HepG2 (cell line): ENCODE results near the gene AXIN2. TPM values are rescaled to one million over a fixed set of nuclear protein-coding genes. Genes with fewer than 3 reads are reported as not detected.
A peak's percentile ranks its signal among the peaks of the same experiment; 100 is the strongest.

ENCODE experiments used
- ATRX ChIP-seq: sonication (generic); formaldehyde crosslinking; IDR thresholded peaks from 2 replicates; pipeline ENCODE4 v1.4.0; 2020; ENCODE audit warnings: missing genetic modification reagents, borderline replicate concordance
- FOXC1 ChIP-seq: sonication (generic); formaldehyde crosslinking; IDR thresholded peaks from 2 replicates; pipeline ENCODE4 v1.8.0; 2022; ENCODE audit warnings: mild to moderate bottlenecking, missing genetic modification reagents, borderline replicate concordance
- HIVEP1 ChIP-seq: sonication (generic); formaldehyde crosslinking; IDR thresholded peaks from 2 replicates; pipeline ENCODE4 v1.4.0; 2020; ENCODE audit warnings: mild to moderate bottlenecking, missing genetic modification reagents
- HMGA1 ChIP-seq: sonication (generic); formaldehyde crosslinking; conservative IDR thresholded peaks from 2 replicates; pipeline ENCODE4 v1.4.0; 2020; ENCODE audit warnings: missing genetic modification reagents
- HNF4A ChIP-seq: sonication (generic); formaldehyde crosslinking; IDR thresholded peaks from 2 replicates; pipeline ENCODE4 v1.4.0; 2020; ENCODE audit warnings: missing genetic modification reagents
- MED1 ChIP-seq: sonication (generic); formaldehyde crosslinking; IDR thresholded peaks from 2 replicates; pipeline ENCODE4 v1.4.0; 2020; ENCODE audit warnings: missing genetic modification reagents
- NFE2L2 ChIP-seq: fragments of 150-350 bp; IDR thresholded peaks from 2 replicates; pipeline ENCODE4 v1.6.1; 2014; ENCODE audit warnings: low read length
- NFYB ChIP-seq: sonication (generic); formaldehyde crosslinking; IDR thresholded peaks from 2 replicates; pipeline ENCODE4 v1.4.0; 2020; ENCODE audit warnings: missing genetic modification reagents
- NKX3-1 ChIP-seq: sonication (generic); formaldehyde crosslinking; IDR thresholded peaks from 2 replicates; pipeline ENCODE4 v1.5.0; 2020; ENCODE audit warnings: missing genetic modification reagents
- PHB2 ChIP-seq: fragments of 450-650 bp; IDR thresholded peaks from 2 replicates; pipeline ENCODE4 v1.6.1; 2018; ENCODE audit not compliant: partially characterized antibody
- SALL1 ChIP-seq: sonication (generic); formaldehyde crosslinking; IDR thresholded peaks from 2 replicates; pipeline ENCODE4 v1.8.0; 2022; ENCODE audit warnings: mild to moderate bottlenecking, missing genetic modification reagents
- SAP130 ChIP-seq: IDR thresholded peaks from 2 replicates; pipeline ENCODE4 v1.6.1; 2016; ENCODE audit warnings: low read depth
- SP5 ChIP-seq: IDR thresholded peaks from 2 replicates; pipeline ENCODE4 v1.6.1; 2016; ENCODE audit warnings: low read depth, borderline replicate concordance
- ZFP90 ChIP-seq: sonication (generic); formaldehyde crosslinking; IDR thresholded peaks from 2 replicates; pipeline ENCODE4 v1.8.0; 2022; ENCODE audit warnings: missing genetic modification reagents, mild to moderate bottlenecking, inconsistent platforms, borderline replicate concordance
- ZNF337 ChIP-seq: sonication (generic); formaldehyde crosslinking; IDR thresholded peaks from 2 replicates; pipeline ENCODE4 v1.5.1; 2020; ENCODE audit warnings: missing genetic modification reagents, low read depth, mild to moderate bottlenecking, borderline replicate concordance
- ZNF451 ChIP-seq: sonication (generic); formaldehyde crosslinking; IDR thresholded peaks from 2 replicates; pipeline ENCODE4 v1.5.0; 2020; ENCODE audit warnings: mild to moderate bottlenecking, missing genetic modification reagents
- ZNF781 ChIP-seq: sonication (generic); formaldehyde crosslinking; IDR thresholded peaks from 2 replicates; pipeline ENCODE4 v1.5.1; 2020; ENCODE audit warnings: borderline replicate concordance, mild to moderate bottlenecking, missing genetic modification reagents; ENCODE audit errors: not compliant biosample characterization
- ZSCAN22 ChIP-seq: sonication (generic); formaldehyde crosslinking; IDR thresholded peaks from 2 replicates; pipeline ENCODE4 v1.4.0; 2020; ENCODE audit warnings: mild to moderate bottlenecking, missing genetic modification reagents
- ZSCAN9 ChIP-seq: IDR thresholded peaks from 2 replicates; pipeline ENCODE4 v1.6.1; 2016; ENCODE audit warnings: borderline replicate concordance
- polyA plus RNA-seq, 8 experiments: library from polyadenylated mRNA; depleted of rRNA in 3 of 8; stranded (reverse) in 7 of 8; unstranded in 1 of 8; fragments of >200 nt; fragmentation: Illumina TruSeq in 4 of 8; extraction: Trizol in 4 of 8; gene quantifications; 2 replicates each; pipeline versions ENCODE4 v1.2.1 to v1.2.3, GENCODE V29; 2011 to 2016; ENCODE audit warnings: low read depth in 4 of 8, missing spikeins in 1 of 8, mixed read lengths in 1 of 8; ENCODE audit not compliant: insufficient read depth in 1 of 8
- total RNA-seq, 5 experiments: library from RNA; depleted of rRNA; stranded (reverse); fragments of >200 nt; fragmentation: Illumina TruSeq; extraction: Trizol; gene quantifications; 2 replicates each; pipeline ENCODE4 v1.2.3, GENCODE V29; 2016; ENCODE audit warnings: low read depth in 1 of 5
- TF ChIP-seq, protein P1 (sequence below): IDR thresholded peaks from 2 replicates; pipeline ENCODE4 v1.6.1; 2016; ENCODE audit warnings: missing compliant biosample characterization, missing genetic modification reagents, borderline replicate concordance
- TF ChIP-seq, protein P2 (sequence below): IDR thresholded peaks from 2 replicates; pipeline ENCODE4 v1.6.1; 2012; ENCODE audit warnings: low read length, improper control_type of control experiment
- TF ChIP-seq, protein P3 (sequence below): sonication (generic); formaldehyde crosslinking; IDR thresholded peaks from 2 replicates; pipeline ENCODE4 v1.9.0; 2021; ENCODE audit warnings: missing genetic modification reagents, mild to moderate bottlenecking, borderline replicate concordance
- TF ChIP-seq, protein P4 (sequence below): sonication (generic); formaldehyde crosslinking; IDR thresholded peaks from 2 replicates; pipeline ENCODE4 v1.8.1; 2022; ENCODE audit warnings: mild to moderate bottlenecking, missing genetic modification reagents

Gene AXIN2
- total and polyA plus RNA-seq, 2 of the 13 experiments (the other 11 are each of a cell fraction or from before 2014, with no cell fraction given) = 58.6 to 63.4 TPM

DNA sequence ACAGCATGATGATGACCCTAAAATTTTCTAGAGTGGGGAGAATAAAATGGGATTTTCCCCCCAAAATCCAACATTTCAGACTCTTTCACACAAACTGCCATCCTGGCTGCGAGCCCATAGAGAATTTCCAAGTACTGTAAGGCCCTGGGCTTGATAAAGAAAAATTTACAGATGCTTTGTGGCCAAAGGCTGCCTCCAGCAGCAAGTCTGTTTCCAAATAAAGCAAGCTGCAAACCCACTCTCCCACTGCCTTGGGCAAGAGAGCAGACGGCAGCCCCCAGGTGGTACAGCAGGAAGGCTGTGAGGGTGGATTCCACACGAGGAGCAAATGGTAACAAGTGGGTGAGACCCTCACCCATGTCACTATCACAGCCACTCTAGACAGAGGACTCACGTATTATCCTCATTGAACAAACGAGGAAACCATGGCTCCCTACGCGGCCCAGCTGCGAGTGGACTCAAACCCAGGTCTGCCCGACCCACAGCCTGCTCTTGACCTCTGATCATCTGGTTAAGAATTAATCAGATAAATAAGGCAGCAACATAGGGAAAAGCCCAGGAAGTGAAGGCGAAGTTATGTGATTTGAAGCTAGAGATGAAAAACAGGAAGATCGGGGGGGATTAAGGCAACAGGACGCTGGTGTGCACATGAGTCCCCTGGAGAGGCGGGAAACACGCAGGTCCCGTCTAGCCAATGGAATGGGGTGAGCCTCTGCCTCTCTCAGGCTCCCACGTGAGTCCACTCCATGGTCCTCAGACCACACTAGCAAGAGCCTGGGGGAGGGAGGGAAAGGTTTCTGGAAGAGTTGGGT lies 37.4 kb downstream of the AXIN2 start (continued):
- TF ChIP-seq, protein P1, sequence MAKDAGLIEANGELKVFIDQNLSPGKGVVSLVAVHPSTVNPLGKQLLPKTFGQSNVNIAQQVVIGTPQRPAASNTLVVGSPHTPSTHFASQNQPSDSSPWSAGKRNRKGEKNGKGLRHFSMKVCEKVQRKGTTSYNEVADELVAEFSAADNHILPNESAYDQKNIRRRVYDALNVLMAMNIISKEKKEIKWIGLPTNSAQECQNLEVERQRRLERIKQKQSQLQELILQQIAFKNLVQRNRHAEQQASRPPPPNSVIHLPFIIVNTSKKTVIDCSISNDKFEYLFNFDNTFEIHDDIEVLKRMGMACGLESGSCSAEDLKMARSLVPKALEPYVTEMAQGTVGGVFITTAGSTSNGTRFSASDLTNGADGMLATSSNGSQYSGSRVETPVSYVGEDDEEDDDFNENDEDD = peak; percentile 92
- TF ChIP-seq, protein P2, sequence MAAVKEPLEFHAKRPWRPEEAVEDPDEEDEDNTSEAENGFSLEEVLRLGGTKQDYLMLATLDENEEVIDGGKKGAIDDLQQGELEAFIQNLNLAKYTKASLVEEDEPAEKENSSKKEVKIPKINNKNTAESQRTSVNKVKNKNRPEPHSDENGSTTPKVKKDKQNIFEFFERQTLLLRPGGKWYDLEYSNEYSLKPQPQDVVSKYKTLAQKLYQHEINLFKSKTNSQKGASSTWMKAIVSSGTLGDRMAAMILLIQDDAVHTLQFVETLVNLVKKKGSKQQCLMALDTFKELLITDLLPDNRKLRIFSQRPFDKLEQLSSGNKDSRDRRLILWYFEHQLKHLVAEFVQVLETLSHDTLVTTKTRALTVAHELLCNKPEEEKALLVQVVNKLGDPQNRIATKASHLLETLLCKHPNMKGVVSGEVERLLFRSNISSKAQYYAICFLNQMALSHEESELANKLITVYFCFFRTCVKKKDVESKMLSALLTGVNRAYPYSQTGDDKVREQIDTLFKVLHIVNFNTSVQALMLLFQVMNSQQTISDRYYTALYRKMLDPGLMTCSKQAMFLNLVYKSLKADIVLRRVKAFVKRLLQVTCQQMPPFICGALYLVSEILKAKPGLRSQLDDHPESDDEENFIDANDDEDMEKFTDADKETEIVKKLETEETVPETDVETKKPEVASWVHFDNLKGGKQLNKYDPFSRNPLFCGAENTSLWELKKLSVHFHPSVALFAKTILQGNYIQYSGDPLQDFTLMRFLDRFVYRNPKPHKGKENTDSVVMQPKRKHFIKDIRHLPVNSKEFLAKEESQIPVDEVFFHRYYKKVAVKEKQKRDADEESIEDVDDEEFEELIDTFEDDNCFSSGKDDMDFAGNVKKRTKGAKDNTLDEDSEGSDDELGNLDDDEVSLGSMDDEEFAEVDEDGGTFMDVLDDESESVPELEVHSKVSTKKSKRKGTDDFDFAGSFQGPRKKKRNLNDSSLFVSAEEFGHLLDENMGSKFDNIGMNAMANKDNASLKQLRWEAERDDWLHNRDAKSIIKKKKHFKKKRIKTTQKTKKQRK = no peak
- no peak for TF ChIP-seq ZNF451
- no peak for TF ChIP-seq SP5 (CRISPR knock-in tag)
- peak; percentile 38; the same call in 1 of the 2 replicates for TF ChIP-seq FOXC1 (CRISPR knock-in tag)
- no peak for TF ChIP-seq ZSCAN22 (CRISPR knock-in tag)
- TF ChIP-seq MED1 (CRISPR knock-in tag) = peak; percentile 20; the same call in 1 of the 2 replicates
- TF ChIP-seq ZNF337 (CRISPR knock-in tag) = no peak; the same call in 1 of the 2 replicates
- TF ChIP-seq SALL1 = peak; percentile 52; the same call in 1 of the 2 replicates
- TF ChIP-seq NFE2L2 = no peak
- TF ChIP-seq, protein P3, sequence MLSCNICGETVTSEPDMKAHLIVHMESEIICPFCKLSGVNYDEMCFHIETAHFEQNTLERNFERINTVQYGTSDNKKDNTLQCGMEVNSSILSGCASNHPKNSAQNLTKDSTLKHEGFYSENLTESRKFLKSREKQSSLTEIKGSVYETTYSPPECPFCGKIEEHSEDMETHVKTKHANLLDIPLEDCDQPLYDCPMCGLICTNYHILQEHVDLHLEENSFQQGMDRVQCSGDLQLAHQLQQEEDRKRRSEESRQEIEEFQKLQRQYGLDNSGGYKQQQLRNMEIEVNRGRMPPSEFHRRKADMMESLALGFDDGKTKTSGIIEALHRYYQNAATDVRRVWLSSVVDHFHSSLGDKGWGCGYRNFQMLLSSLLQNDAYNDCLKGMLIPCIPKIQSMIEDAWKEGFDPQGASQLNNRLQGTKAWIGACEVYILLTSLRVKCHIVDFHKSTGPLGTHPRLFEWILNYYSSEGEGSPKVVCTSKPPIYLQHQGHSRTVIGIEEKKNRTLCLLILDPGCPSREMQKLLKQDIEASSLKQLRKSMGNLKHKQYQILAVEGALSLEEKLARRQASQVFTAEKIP = no peak
- TF ChIP-seq ZNF781 (CRISPR knock-in tag) = no peak
- no peak for TF ChIP-seq NKX3-1 (CRISPR knock-in tag)
- no peak for TF ChIP-seq HMGA1 (CRISPR knock-in tag)
- no peak for TF ChIP-seq PHB2
- TF ChIP-seq, protein P4, sequence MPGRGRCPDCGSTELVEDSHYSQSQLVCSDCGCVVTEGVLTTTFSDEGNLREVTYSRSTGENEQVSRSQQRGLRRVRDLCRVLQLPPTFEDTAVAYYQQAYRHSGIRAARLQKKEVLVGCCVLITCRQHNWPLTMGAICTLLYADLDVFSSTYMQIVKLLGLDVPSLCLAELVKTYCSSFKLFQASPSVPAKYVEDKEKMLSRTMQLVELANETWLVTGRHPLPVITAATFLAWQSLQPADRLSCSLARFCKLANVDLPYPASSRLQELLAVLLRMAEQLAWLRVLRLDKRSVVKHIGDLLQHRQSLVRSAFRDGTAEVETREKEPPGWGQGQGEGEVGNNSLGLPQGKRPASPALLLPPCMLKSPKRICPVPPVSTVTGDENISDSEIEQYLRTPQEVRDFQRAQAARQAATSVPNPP (CRISPR knock-in tag) = no peak
- no peak for TF ChIP-seq ZFP90 (CRISPR knock-in tag)
- TF ChIP-seq HNF4A = no peak
- no peak for TF ChIP-seq ATRX (CRISPR knock-in tag)
- TF ChIP-seq NFYB (CRISPR knock-in tag) = peak; percentile 44; the same call in 1 of the 2 replicates
- TF ChIP-seq ZSCAN9 (CRISPR knock-in tag) = no peak
- TF ChIP-seq HIVEP1 (CRISPR knock-in tag) = no peak
- peak; percentile 58; the same call in 1 of the 2 replicates for TF ChIP-seq SAP130 (CRISPR knock-in tag)
